ENCODE results near the gene IL18BP. TPM values are rescaled to one million over a fixed set of nuclear protein-coding genes. Genes with fewer than 3 reads are reported as not detected.

IL18BP gene
- total RNA-seq, 2 experiments from 2014 or later = 4.2 to 12.4 TPM

DNA sequence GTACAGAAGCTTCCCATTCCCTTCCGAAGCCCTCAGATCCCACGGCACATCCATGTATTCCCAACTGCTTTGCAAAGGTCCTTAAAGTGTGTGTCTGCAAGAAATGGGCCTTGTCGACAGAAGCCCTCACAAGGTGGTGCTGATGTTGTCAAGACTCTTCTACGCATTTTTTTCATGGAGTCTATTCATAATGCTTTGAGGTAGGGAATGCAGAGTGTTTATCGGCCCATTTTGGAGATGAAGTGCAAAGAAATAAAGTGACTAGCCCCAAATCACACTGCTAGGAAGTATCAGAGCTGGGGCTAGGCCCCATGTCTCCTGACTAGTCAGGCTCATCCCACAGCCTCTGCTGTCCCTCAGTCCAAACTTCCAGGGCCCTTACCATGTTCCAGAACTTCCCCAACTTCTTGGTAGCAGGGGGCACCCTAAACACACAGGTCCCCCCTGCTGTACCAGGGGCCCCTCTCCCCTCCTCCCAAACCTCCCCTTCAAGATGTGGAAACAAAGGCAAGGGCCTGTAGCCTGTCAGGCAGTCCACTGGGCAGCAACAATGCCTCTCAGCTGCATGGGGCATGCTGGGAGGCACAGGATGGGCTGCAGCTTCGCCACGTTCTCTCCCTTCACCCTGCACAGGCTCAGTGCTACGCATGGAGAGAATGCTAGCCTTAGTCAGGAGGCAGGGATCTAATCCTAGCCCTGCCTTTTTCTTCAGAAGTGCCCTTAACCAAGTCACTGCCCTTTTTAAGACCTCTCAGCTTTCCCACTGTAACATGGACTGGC is 7.8 kb downstream of the IL18BP start:
- H3K4me3 ChIP-seq (ENCODE audit: low read depth, low read length, poor library complexity, severe bottlenecking) = no peak overlapping the region
- intact Hi-C loops (cut with micrococcal nuclease; ENCODE audit: unreplicated experiment) = no loop called here
- no peak overlapping the region for H3K4me2 ChIP-seq (ENCODE audit: low read length)
- H3K36me3 ChIP-seq (ENCODE audit: insufficient read depth, low read length) = peaks cover 88% of the 10 kb centered on the region
- no peaks in the 10 kb centered on the region for H3K79me2 ChIP-seq (ENCODE audit: insufficient read depth, low read depth, low read length)
- no peak overlapping the region for H2AFZ ChIP-seq (ENCODE audit: low read length)
- DNase-seq (ENCODE audit: low spot score) = no peak
- H3K4me1 ChIP-seq (ENCODE audit: insufficient read depth, low read length, poor library complexity, severe bottlenecking) = no peaks in the 10 kb centered on the region
- TF ChIP-seq, protein P1, sequence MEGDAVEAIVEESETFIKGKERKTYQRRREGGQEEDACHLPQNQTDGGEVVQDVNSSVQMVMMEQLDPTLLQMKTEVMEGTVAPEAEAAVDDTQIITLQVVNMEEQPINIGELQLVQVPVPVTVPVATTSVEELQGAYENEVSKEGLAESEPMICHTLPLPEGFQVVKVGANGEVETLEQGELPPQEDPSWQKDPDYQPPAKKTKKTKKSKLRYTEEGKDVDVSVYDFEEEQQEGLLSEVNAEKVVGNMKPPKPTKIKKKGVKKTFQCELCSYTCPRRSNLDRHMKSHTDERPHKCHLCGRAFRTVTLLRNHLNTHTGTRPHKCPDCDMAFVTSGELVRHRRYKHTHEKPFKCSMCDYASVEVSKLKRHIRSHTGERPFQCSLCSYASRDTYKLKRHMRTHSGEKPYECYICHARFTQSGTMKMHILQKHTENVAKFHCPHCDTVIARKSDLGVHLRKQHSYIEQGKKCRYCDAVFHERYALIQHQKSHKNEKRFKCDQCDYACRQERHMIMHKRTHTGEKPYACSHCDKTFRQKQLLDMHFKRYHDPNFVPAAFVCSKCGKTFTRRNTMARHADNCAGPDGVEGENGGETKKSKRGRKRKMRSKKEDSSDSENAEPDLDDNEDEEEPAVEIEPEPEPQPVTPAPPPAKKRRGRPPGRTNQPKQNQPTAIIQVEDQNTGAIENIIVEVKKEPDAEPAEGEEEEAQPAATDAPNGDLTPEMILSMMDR (conservative IDR thresholded peaks at IDR 0.05; ENCODE audit: low read length) = no peak
- TF ChIP-seq EZH2phosphoT487 (IDR thresholded peaks at IDR 0.05; ENCODE audit: borderline replicate concordance, low read depth, low read length) = no peak
- BruUV-seq (replicated peaks) = no TSS peak
- ChIA-PET CTCF (ENCODE audit: unreplicated experiment) (no interaction called here), POLR2A (no interaction called here)
- H3K9me2 ChIP-seq (ENCODE audit: insufficient read depth, low read length) = no peaks in the 10 kb centered on the region
- no peak overlapping the region for H3K27ac ChIP-seq (ENCODE audit: low read depth, low read length, poor library complexity, severe bottlenecking)
- H4K20me1 ChIP-seq (ENCODE audit: insufficient read depth, low read length) = no peaks in the 10 kb centered on the region
- no peaks in the 10 kb centered on the region for H3K9me3 ChIP-seq (ENCODE audit: low read length)

- H3K79me2 ChIP-seq (ENCODE audit: insufficient read depth, low read depth, low read length) = no peaks in the 10 kb centered on the region
- H3K9me2 ChIP-seq (ENCODE audit: insufficient read depth, low read length) = no peaks in the 10 kb centered on the region
- TF ChIP-seq, protein P1 (conservative IDR thresholded peaks at IDR 0.05; ENCODE audit: low read length) = no peak
- TF ChIP-seq EZH2phosphoT487 (IDR thresholded peaks at IDR 0.05; ENCODE audit: borderline replicate concordance, low read depth, low read length) = no peak
- BruUV-seq (replicated peaks) = no TSS peak
- H2AFZ ChIP-seq (ENCODE audit: low read length) = no peak overlapping the region
- peaks cover 88% of the 10 kb centered on the region for H3K36me3 ChIP-seq (ENCODE audit: insufficient read depth, low read length)
- CTCF ChIA-PET (ENCODE audit: unreplicated experiment) = no interaction called here
- DNase-seq (ENCODE audit: low spot score) = no peak
- no peaks in the 10 kb centered on the region for H4K20me1 ChIP-seq (ENCODE audit: insufficient read depth, low read length)
- no peak overlapping the region for H3K4me2 ChIP-seq (ENCODE audit: low read length)
- H3K9me3 ChIP-seq (ENCODE audit: low read length) = no peaks in the 10 kb centered on the region
- H3K27ac ChIP-seq (ENCODE audit: low read depth, low read length, poor library complexity, severe bottlenecking) = no peak overlapping the region
- POLR2A ChIA-PET = no interaction called here
- intact Hi-C loops (cut with micrococcal nuclease; ENCODE audit: unreplicated experiment) = no loop called here
- no peak overlapping the region for H3K4me3 ChIP-seq (ENCODE audit: low read depth, low read length, poor library complexity, severe bottlenecking)
- H3K4me1 ChIP-seq (ENCODE audit: insufficient read depth, low read length, poor library complexity, severe bottlenecking) = no peaks in the 10 kb centered on the region
These were observed 8.4 kb downstream of the IL18BP start for GRCh38 chr11:72007089-72007476.

GRCh38 chr11:72007587-72007986 is 8.9 kb downstream of the IL18BP start:
- BruUV-seq (replicated peaks) = no TSS peak
- Histone ChIP-seq H3K36me3 (ENCODE audit: insufficient read depth, low read length) (peaks cover 88% of the 10 kb centered on the region), H3K9me3 (ENCODE audit: low read length) (no peaks in the 10 kb centered on the region), H3K9me2 (ENCODE audit: insufficient read depth, low read length) (no peaks in the 10 kb centered on the region), H2AFZ (ENCODE audit: low read length) (no peak overlapping the region), H3K27ac (ENCODE audit: low read depth, low read length, poor library complexity, severe bottlenecking) (no peak overlapping the region), H3K4me2 (ENCODE audit: low read length) (no peak overlapping the region), H3K4me1 (ENCODE audit: insufficient read depth, low read length, poor library complexity, severe bottlenecking) (no peaks in the 10 kb centered on the region), H3K4me3 (ENCODE audit: low read depth, low read length, poor library complexity, severe bottlenecking) (no peak overlapping the region), H4K20me1 (ENCODE audit: insufficient read depth, low read length) (no peaks in the 10 kb centered on the region), H3K79me2 (ENCODE audit: insufficient read depth, low read depth, low read length) (no peaks in the 10 kb centered on the region)
- intact Hi-C loops (cut with micrococcal nuclease; ENCODE audit: unreplicated experiment) = no loop called here
- ChIA-PET POLR2A (no interaction called here), CTCF (ENCODE audit: unreplicated experiment) (interaction anchor here (0.6 kb wide), 1 partner anchor 189 kb away, joined by 3 read pairs; no protein-coding TSS in a partner anchor)
- no peak for DNase-seq (ENCODE audit: low spot score)
- TF ChIP-seq, protein P1 (conservative IDR thresholded peaks at IDR 0.05; ENCODE audit: low read length) = no peak
- TF ChIP-seq EZH2phosphoT487 (IDR thresholded peaks at IDR 0.05; ENCODE audit: borderline replicate concordance, low read depth, low read length) = no peak

Data from OCI-LY7 (cell line).